HepG2 (cell line): Measurements from ENCODE around the gene ADAM19. TPM values are rescaled to one million over a fixed set of nuclear protein-coding genes. Genes with fewer than 3 reads are reported as not detected.

Experiments
- ATAC-seq: fragments of 200-7000 bp; cut with Tn5 transposase; 3 replicates; pipeline ENCODE4 v1.9.1; 2020; ENCODE audit warnings: mild to moderate bottlenecking, moderate library complexity
- BruUV-seq: library from RNA; stranded (reverse); fragments of 400-500 nt; replicated peaks from 2 replicates; lab custom pipeline; 2021; lab: Mats Ljungman, UMichigan
- CTCF ChIA-PET: fragments of 300-600 bp; formaldehyde crosslinking; extraction: SDS; loops from one replicate; lab custom pipeline; 2021; ENCODE audit warnings: low total read pairs, inconsistent platforms, low intra/inter-chr PET ratio; lab: Yijun Ruan, JAX
- POLR2A ChIA-PET: fragments of 350-600 bp; sonication (Branson Sonifier 250); formaldehyde crosslinking; loops from one replicate; lab custom pipeline; 2020; ENCODE audit warnings: antibody characterized with exemption, inconsistent platforms; lab: Yijun Ruan, JAX
- DNase-seq: peaks from one replicate; pipeline ENCODE4 v3.0.0-alpha.2; 2015; ENCODE audit warnings: low spot score
- FAIRE-seq: peaks from 3 replicates; lab custom pipeline; 2011; peaks lifted over from hg19 to GRCh38; lab: Jason Lieb, UNC
- H2AFZ ChIP-seq: one replicate; pipeline ENCODE4 v1.6.1; 2011; ENCODE audit warnings: low read length, inconsistent platforms
- H3K27ac ChIP-seq: fragments of 300-600 bp; 3 replicates; pipeline ENCODE4 v1.8.0; 2011; ENCODE audit warnings: mixed run types, mild to moderate bottlenecking, mixed read lengths, low read length, inconsistent platforms; ENCODE audit not compliant: insufficient read depth; ENCODE audit errors: extremely low read length
- H3K27me3 ChIP-seq, 2 experiments: fragments of 200-600 bp in 1 of 2; 2 replicates in 1 of 2; 3 replicates in 1 of 2; pipeline versions ENCODE4 v1.6.0 to v1.8.0; 2011; ENCODE audit warnings: low read length in 2 of 2, mild to moderate bottlenecking in 2 of 2, moderate library complexity in 2 of 2, inconsistent platforms in 1 of 2; ENCODE audit not compliant: insufficient read depth in 2 of 2, control insufficient read depth in 1 of 2
- H3K36me3 ChIP-seq, 2 experiments: fragments of 200-600 bp in 1 of 2; replicated peaks in 1 of 2; 2 replicates in 1 of 2; 3 replicates in 1 of 2; pipeline versions ENCODE4 v1.5.1 to v1.8.0; 2011; ENCODE audit warnings: low read length in 2 of 2, inconsistent platforms in 1 of 2; ENCODE audit not compliant: insufficient read depth in 2 of 2, control insufficient read depth in 1 of 2
- H3K4me1 ChIP-seq: 2 replicates; pipeline ENCODE4 v1.5.1; 2012; ENCODE audit warnings: low read length, inconsistent platforms; ENCODE audit not compliant: insufficient read depth
- H3K4me2 ChIP-seq: 2 replicates; pipeline ENCODE4 v1.6.0; 2011; ENCODE audit warnings: low read depth, low read length, inconsistent platforms
- H3K4me3 ChIP-seq, 3 experiments: fragments of 200-600 bp in 1 of 3; sonication (generic), shearing (Covaris generic) in 1 of 3; replicated peaks in 1 of 3; 2 replicates each; pipeline ENCODE4 v1.5.1; 2011 to 2016; ENCODE audit warnings: low read length in 3 of 3, inconsistent platforms in 2 of 3, low read depth in 2 of 3, mild to moderate bottlenecking in 2 of 3, control low read depth in 1 of 3, mixed read lengths in 1 of 3; ENCODE audit not compliant: insufficient read depth in 1 of 3
- H3K79me2 ChIP-seq: one replicate; pipeline ENCODE4 v1.6.1; 2011; ENCODE audit warnings: low read length, inconsistent platforms; ENCODE audit not compliant: insufficient read depth
- H3K9ac ChIP-seq: 2 replicates; pipeline ENCODE4 v1.6.0; 2011; ENCODE audit warnings: mild to moderate bottlenecking, low read depth, low read length, inconsistent platforms; ENCODE audit not compliant: insufficient read depth
- H3K9me3 ChIP-seq: 2 replicates; pipeline ENCODE4 v1.5.1; 2012; ENCODE audit warnings: mild to moderate bottlenecking, low read length
- H4K20me1 ChIP-seq: 2 replicates; pipeline ENCODE4 v1.6.0; 2011; ENCODE audit warnings: inconsistent platforms, mild to moderate bottlenecking, low read length, moderate library complexity; ENCODE audit not compliant: insufficient read depth
- ETV6 ChIP-seq: sonication (generic); formaldehyde crosslinking; conservative IDR thresholded peaks from 2 replicates; pipeline ENCODE4 v1.4.0; 2020; ENCODE audit warnings: missing genetic modification reagents
- MTA1 ChIP-seq: sonication (generic); formaldehyde crosslinking; IDR thresholded peaks from 2 replicates; pipeline ENCODE4 v1.4.0; 2020; ENCODE audit warnings: missing genetic modification reagents, mild to moderate bottlenecking, borderline replicate concordance
- NCOA1 ChIP-seq: sonication (generic); formaldehyde crosslinking; IDR thresholded peaks from 2 replicates; pipeline ENCODE4 v1.9.0; 2021; ENCODE audit warnings: missing genetic modification reagents
- SMAD3 ChIP-seq: sonication (generic); formaldehyde crosslinking; IDR thresholded peaks from 2 replicates; pipeline ENCODE4 v1.4.0; 2020; ENCODE audit warnings: missing genetic modification reagents
- YY1 ChIP-seq: IDR thresholded peaks from 2 replicates; pipeline ENCODE4 v1.6.1; 2011; ENCODE audit warnings: low read length, low read depth, moderate library complexity, mild to moderate bottlenecking; ENCODE audit not compliant: insufficient read depth, insufficient replicate concordance
- ZNF33A ChIP-seq: sonication (generic); formaldehyde crosslinking; IDR thresholded peaks from 2 replicates; pipeline ENCODE4 v1.5.1; 2020; ENCODE audit warnings: missing genetic modification reagents, mild to moderate bottlenecking, moderate library complexity, borderline replicate concordance
- ZNF354B ChIP-seq: sonication (generic); formaldehyde crosslinking; IDR thresholded peaks from 2 replicates; pipeline ENCODE4 v1.8.0; 2022; ENCODE audit warnings: mild to moderate bottlenecking, missing genetic modification reagents
- ZNF557 ChIP-seq: sonication (generic); formaldehyde crosslinking; IDR thresholded peaks from 2 replicates; pipeline ENCODE4 v1.4.0; 2020; ENCODE audit warnings: missing genetic modification reagents
- ZSCAN20 ChIP-seq: sonication (generic); formaldehyde crosslinking; IDR thresholded peaks from 2 replicates; pipeline ENCODE4 v1.4.0; 2020; ENCODE audit warnings: missing genetic modification reagents, mild to moderate bottlenecking, borderline replicate concordance
- WGBS: methylation state at CpG from one replicate; pipeline ENCODE4 v1.1.6; 2017; ENCODE audit warnings: low lambda C conversion rate; 5-methylcytosine and 5-hydroxymethylcytosine counted together
- in situ Hi-C: cut with HindIII; loops from 2 replicates; pipeline ENCODE4 v1.10.0; 2017; ENCODE audit warnings: low pct_unique_long_range_greater_than_20kb; ENCODE audit not compliant: extremely low pct_ligation_motif_present
- intact Hi-C: fragments of 100-400 bp; cut with micrococcal nuclease; formaldehyde crosslinking; loops from one replicate; pipeline ENCODE4 v1.10.0; 2022; ENCODE audit not compliant: unreplicated experiment
- polyA plus RNA-seq, 8 experiments: library from polyadenylated mRNA; depleted of rRNA in 3 of 8; stranded (reverse) in 7 of 8; unstranded in 1 of 8; fragments of >200 nt; fragmentation: Illumina TruSeq in 4 of 8; extraction: Trizol in 4 of 8; gene quantifications; 2 replicates each; pipeline versions ENCODE4 v1.2.1 to v1.2.3, GENCODE V29; 2011 to 2016; ENCODE audit warnings: low read depth in 4 of 8, missing spikeins in 1 of 8, mixed read lengths in 1 of 8; ENCODE audit not compliant: insufficient read depth in 1 of 8
- total RNA-seq, 5 experiments: library from RNA; depleted of rRNA; stranded (reverse); fragments of >200 nt; fragmentation: Illumina TruSeq; extraction: Trizol; gene quantifications; 2 replicates each; pipeline ENCODE4 v1.2.3, GENCODE V29; 2016; ENCODE audit warnings: low read depth in 1 of 5
- TF ChIP-seq, protein P1 (sequence below): sonication (generic); formaldehyde crosslinking; IDR thresholded peaks from 2 replicates; pipeline ENCODE4 v1.9.0; 2021; ENCODE audit warnings: mild to moderate bottlenecking, missing genetic modification reagents
- TF ChIP-seq, protein P2 (sequence below): sonication (generic); formaldehyde crosslinking; IDR thresholded peaks from 2 replicates; pipeline ENCODE4 v1.4.0; 2020; ENCODE audit warnings: missing genetic modification reagents
- TF ChIP-seq, protein P3 (sequence below): sonication (generic); formaldehyde crosslinking; IDR thresholded peaks from 2 replicates; pipeline ENCODE4 v1.8.0; 2022; ENCODE audit warnings: mild to moderate bottlenecking, missing genetic modification reagents, moderate library complexity

ADAM19 gene
- total and polyA plus RNA-seq, 2 of the 13 experiments (the other 11 are each of a cell fraction or from before 2014, with no cell fraction given): 0.38 to 0.74 TPM

DNA sequence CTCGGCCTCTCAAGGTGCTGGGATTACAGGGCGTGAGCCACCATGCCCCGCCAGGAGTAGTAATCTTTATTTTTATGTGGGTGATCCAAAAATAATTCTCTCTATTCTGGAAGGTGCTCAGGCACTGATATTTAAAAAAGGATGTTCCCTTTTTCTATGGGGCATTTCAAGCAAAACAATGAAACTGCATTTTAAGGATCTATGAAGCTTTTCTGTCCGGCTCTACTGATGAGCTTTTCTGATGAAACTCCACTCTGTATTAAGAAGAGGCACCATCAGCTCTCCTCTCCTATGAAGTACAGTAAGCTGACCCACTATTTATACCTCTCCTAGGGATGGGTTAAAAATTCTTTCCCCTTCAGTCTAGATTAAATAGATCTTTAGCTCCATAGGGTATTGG is 7.4 kb downstream of the ADAM19 start:
- no peak for DNase-seq
- ChIA-PET CTCF (no interaction called here), POLR2A (no interaction called here)
- H3K27ac ChIP-seq: no peak overlapping the region
- FAIRE-seq: no peak
- no peaks in the 10 kb centered on the region for H3K9me3 ChIP-seq
- TF ChIP-seq, protein P1, sequence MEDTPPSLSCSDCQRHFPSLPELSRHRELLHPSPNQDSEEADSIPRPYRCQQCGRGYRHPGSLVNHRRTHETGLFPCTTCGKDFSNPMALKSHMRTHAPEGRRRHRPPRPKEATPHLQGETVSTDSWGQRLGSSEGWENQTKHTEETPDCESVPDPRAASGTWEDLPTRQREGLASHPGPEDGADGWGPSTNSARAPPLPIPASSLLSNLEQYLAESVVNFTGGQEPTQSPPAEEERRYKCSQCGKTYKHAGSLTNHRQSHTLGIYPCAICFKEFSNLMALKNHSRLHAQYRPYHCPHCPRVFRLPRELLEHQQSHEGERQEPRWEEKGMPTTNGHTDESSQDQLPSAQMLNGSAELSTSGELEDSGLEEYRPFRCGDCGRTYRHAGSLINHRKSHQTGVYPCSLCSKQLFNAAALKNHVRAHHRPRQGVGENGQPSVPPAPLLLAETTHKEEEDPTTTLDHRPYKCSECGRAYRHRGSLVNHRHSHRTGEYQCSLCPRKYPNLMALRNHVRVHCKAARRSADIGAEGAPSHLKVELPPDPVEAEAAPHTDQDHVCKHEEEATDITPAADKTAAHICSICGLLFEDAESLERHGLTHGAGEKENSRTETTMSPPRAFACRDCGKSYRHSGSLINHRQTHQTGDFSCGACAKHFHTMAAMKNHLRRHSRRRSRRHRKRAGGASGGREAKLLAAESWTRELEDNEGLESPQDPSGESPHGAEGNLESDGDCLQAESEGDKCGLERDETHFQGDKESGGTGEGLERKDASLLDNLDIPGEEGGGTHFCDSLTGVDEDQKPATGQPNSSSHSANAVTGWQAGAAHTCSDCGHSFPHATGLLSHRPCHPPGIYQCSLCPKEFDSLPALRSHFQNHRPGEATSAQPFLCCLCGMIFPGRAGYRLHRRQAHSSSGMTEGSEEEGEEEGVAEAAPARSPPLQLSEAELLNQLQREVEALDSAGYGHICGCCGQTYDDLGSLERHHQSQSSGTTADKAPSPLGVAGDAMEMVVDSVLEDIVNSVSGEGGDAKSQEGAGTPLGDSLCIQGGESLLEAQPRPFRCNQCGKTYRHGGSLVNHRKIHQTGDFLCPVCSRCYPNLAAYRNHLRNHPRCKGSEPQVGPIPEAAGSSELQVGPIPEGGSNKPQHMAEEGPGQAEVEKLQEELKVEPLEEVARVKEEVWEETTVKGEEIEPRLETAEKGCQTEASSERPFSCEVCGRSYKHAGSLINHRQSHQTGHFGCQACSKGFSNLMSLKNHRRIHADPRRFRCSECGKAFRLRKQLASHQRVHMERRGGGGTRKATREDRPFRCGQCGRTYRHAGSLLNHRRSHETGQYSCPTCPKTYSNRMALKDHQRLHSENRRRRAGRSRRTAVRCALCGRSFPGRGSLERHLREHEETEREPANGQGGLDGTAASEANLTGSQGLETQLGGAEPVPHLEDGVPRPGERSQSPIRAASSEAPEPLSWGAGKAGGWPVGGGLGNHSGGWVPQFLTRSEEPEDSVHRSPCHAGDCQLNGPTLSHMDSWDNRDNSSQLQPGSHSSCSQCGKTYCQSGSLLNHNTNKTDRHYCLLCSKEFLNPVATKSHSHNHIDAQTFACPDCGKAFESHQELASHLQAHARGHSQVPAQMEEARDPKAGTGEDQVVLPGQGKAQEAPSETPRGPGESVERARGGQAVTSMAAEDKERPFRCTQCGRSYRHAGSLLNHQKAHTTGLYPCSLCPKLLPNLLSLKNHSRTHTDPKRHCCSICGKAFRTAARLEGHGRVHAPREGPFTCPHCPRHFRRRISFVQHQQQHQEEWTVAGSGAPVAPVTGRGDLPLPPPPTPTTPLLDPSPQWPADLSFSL (CRISPR knock-in tag): no peak
- no peak for TF ChIP-seq ZNF557 (CRISPR knock-in tag)
- no peak for TF ChIP-seq YY1
- TF ChIP-seq ZNF33A: no peak
- TF ChIP-seq, protein P2, sequence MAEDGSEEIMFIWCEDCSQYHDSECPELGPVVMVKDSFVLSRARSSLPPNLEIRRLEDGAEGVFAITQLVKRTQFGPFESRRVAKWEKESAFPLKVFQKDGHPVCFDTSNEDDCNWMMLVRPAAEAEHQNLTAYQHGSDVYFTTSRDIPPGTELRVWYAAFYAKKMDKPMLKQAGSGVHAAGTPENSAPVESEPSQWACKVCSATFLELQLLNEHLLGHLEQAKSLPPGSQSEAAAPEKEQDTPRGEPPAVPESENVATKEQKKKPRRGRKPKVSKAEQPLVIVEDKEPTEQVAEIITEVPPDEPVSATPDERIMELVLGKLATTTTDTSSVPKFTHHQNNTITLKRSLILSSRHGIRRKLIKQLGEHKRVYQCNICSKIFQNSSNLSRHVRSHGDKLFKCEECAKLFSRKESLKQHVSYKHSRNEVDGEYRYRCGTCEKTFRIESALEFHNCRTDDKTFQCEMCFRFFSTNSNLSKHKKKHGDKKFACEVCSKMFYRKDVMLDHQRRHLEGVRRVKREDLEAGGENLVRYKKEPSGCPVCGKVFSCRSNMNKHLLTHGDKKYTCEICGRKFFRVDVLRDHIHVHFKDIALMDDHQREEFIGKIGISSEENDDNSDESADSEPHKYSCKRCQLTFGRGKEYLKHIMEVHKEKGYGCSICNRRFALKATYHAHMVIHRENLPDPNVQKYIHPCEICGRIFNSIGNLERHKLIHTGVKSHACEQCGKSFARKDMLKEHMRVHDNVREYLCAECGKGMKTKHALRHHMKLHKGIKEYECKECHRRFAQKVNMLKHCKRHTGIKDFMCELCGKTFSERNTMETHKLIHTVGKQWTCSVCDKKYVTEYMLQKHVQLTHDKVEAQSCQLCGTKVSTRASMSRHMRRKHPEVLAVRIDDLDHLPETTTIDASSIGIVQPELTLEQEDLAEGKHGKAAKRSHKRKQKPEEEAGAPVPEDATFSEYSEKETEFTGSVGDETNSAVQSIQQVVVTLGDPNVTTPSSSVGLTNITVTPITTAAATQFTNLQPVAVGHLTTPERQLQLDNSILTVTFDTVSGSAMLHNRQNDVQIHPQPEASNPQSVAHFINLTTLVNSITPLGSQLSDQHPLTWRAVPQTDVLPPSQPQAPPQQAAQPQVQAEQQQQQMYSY (CRISPR knock-in tag): no peak
- no peak for TF ChIP-seq ZSCAN20 (CRISPR knock-in tag)
- TF ChIP-seq, protein P3, sequence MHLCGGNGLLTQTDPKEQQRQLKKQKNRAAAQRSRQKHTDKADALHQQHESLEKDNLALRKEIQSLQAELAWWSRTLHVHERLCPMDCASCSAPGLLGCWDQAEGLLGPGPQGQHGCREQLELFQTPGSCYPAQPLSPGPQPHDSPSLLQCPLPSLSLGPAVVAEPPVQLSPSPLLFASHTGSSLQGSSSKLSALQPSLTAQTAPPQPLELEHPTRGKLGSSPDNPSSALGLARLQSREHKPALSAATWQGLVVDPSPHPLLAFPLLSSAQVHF (CRISPR knock-in tag): no peak
- TF ChIP-seq ETV6 (CRISPR knock-in tag): no peak
- TF ChIP-seq MTA1 (CRISPR knock-in tag): no peak
- no peak for TF ChIP-seq ZNF354B (CRISPR knock-in tag)
- TF ChIP-seq SMAD3 (CRISPR knock-in tag): no peak
- no peak for TF ChIP-seq NCOA1 (CRISPR knock-in tag)
- BruUV-seq: no TSS peak
- no peaks in the 10 kb centered on the region for H3K79me2 ChIP-seq
- intact Hi-C loops (no loop called here), in situ Hi-C loops (no loop called here)
- H3K27me3 ChIP-seq: no peaks in the 10 kb centered on the region; a peak in 1 of 5 replicates
- H3K36me3 ChIP-seq: no peaks in the 10 kb centered on the region; a peak in 1 of 5 replicates
- no peak overlapping the region for H3K4me3 ChIP-seq
- no peaks in the 10 kb centered on the region for H4K20me1 ChIP-seq
- peaks cover 13% of the 10 kb centered on the region for H3K4me1 ChIP-seq
- no peak for ATAC-seq
- no peak overlapping the region for H2AFZ ChIP-seq
- H3K9ac ChIP-seq: no peak overlapping the region
- H3K4me2 ChIP-seq: no peak overlapping the region
- WGBS: 86% methylated on average over 2 of the region's 4 CpGs
